BLaER1 treated with 17β-estradiol and CSF1 and Interleukin-3, amounts not matched to agents 10 nM and 100 nM (cell line): ENCODE data around the gene TXNIP.

ENCODE experiments used
- H3K27ac ChIP-seq, 11 experiments: shearing (Covaris generic); formaldehyde crosslinking; 2 replicates each; pipeline ENCODE4 v1.8.1; 2022
- H3K27me3 ChIP-seq, 11 experiments: shearing (Covaris generic); formaldehyde crosslinking; 2 replicates each; pipeline ENCODE4 v1.8.1; 2022
- H3K36me3 ChIP-seq, 11 experiments: shearing (Covaris generic); formaldehyde crosslinking; 2 replicates each; pipeline ENCODE4 v1.8.1; 2022
- H3K4me1 ChIP-seq, 10 experiments: shearing (Covaris generic); formaldehyde crosslinking; 2 replicates each; pipeline ENCODE4 v1.8.1; 2022
- H3K4me2 ChIP-seq, 11 experiments: shearing (Covaris generic); formaldehyde crosslinking; 2 replicates each; pipeline ENCODE4 v1.8.1; 2022
- H3K4me3 ChIP-seq, 10 experiments: shearing (Covaris generic); formaldehyde crosslinking; 2 replicates each; pipeline ENCODE4 v1.8.1; 2022
- H3K9ac ChIP-seq, 11 experiments: shearing (Covaris generic); formaldehyde crosslinking; 2 replicates each; pipeline ENCODE4 v1.8.1; 2022
- H3K9me3 ChIP-seq, 11 experiments: shearing (Covaris generic); formaldehyde crosslinking; replicated peaks in 1 of 11; 2 replicates each; pipeline ENCODE4 v1.8.1; 2022
- H4K20me1 ChIP-seq, 11 experiments: shearing (Covaris generic); formaldehyde crosslinking; 2 replicates each; pipeline ENCODE4 v1.8.1; 2022
- Cebpa-rat ChIP-seq, 11 experiments: shearing (Covaris generic); IDR thresholded peaks; 2 replicates each; pipeline ENCODE4 v1.8.1; 2022

The TXNIP gene

DNA sequence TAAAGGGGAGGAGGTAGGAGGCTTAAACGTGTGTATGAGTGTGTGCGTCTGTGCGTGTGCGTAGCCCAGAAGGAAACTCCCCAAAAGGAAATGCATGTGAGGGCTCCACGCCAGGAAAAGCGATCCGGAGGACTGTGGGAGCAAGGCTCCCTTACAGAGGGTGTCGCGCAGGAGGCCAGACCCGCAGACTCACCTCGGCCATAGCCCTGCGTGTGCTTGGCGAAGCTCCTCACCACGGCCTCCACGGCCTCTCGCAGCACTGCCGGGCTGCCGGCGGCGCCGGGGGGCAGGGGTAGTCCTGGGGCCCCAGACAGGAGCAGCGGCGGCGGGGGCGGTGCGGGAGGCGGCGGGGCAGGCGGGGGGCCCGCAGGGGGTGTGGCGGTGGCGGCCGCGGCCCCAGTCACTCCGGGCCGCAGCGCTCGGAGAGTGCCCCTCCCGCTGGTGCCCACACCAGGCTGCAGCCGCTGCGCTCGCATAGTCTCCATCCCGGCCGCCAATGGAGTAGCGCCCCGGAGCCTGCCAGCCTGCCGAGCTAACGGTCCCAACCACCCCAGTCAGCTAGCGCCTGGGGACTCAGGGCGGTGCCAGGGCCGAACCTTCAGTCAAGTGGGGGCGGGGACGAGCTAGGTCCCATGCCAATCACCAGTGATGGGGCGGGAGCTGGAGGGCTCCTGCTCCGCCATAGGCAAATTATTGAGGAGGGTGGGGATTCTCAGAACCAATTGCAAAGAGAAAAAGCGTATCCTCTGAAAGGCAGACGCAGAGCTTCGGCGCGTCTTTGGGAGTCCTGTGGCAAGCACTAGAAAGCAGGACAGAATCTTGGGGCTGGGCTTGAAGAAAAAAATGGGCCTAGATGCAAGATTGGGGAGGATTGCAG, 38.7 kb downstream of the TXNIP start, which contains the start of gene LIX1L:
LIX1L (minus strand) TSS at position 575 of the 877 bp plus-strand sequence; CDS start at position 485, 90 bp downstream.
- Histone ChIP-seq H3K27me3 (peaks cover 6 to 20% (median 18%) of the 10 kb centered on the region in 11 experiments; a peak in 21 of 22 replicates), H3K4me3 (peak within 1 kb of the TSS; percentile 54 to 80 (median 72)), H3K27ac (peak within 1 kb of the TSS; percentile 36 to 84 (median 78); a peak in 21 of 22 replicates), H3K36me3 (peaks cover 0 to 13% (median 0%) of the 10 kb centered on the region in 11 experiments; a peak in 6 of 22 replicates), H3K9ac (peak within 1 kb of the TSS; percentile 74 to 87 (median 83)), H3K4me1 (peaks cover 63 to 72% (median 67%) of the 10 kb centered on the region in 10 experiments), H3K4me2 (peak within 1 kb of the TSS; percentile 97 to 100 (median 100)), H4K20me1 (no peaks in the 10 kb centered on the region; a peak in 2 of 22 replicates), H3K9me3 (no peaks in the 10 kb centered on the region)
- no peak for TF ChIP-seq Cebpa-rat (IDR thresholded peaks at IDR 0.05)

DNA sequence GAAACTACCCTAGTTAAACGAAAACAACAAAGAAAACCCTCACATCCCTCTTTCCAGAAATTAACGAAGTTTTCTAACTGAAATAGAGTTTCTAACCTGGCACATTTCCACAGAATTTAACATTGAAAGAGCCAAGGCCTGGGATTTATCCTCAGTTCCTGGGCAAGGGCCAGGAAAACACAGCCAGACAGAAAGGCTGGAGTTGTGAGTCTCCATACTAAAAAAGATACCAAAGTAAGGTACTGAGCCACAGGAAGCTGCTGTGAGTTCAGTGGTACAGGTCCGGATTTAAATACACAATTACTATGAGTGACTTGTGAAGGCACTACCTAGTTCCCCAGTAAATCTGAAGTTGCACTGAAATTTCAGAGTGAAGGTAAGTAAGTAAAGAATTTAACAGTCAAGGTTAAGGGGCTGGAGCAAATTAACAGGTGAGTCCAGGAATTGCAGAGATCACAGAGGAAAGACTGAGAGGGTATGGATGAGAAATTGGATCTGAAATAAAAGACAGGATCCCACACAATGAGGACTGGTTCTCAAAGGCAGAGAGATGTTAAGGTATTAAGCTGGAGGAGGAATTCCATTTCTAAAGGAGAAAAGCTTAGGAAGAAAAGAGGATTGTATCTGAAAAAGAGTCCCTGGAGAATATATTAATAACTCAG, 39.5 kb downstream of the TXNIP start:
- peak overlapping the region; percentile 54 to 80 (median 72) for H3K4me3 ChIP-seq
- H3K27me3 ChIP-seq: peaks cover 6 to 12% (median 11%) of the 10 kb centered on the region in 11 experiments; a peak in 21 of 22 replicates
- H3K4me1 ChIP-seq: peaks cover 56 to 66% (median 60%) of the 10 kb centered on the region in 10 experiments
- no peaks in the 10 kb centered on the region for H3K9me3 ChIP-seq
- peak overlapping the region; percentile 86 to 100 (median 97) for H3K4me2 ChIP-seq
- peaks cover 0 to 13% (median 4%) of the 10 kb centered on the region in 11 experiments; a peak in 7 of 22 replicates for H3K36me3 ChIP-seq
- peak overlapping the region; percentile 36 to 84 (median 78); a peak in 21 of 22 replicates for H3K27ac ChIP-seq
- peak overlapping the region; percentile 74 to 87 (median 83) for H3K9ac ChIP-seq
- no peak for TF ChIP-seq Cebpa-rat (IDR thresholded peaks at IDR 0.05)
- no peaks in the 10 kb centered on the region; a peak in 2 of 22 replicates for H4K20me1 ChIP-seq

DNA sequence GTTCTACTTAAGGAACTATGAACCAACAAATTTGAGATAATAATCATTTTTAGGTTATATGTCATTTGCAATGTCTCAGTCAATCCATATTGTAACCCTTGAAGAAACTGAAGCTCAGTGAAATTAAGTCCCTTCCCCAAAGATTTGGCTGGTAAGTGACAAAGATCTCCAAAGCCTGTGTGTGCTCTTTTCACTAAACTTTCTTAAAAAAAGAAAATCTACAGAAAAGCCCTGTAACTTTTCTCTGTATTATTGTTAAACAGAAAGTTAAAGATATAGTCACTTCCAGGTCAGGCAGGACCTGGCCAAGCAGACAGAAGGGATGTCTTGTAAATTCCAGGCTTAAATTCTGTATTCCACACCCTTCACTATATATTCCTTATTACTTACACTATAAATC, 40.0 kb downstream of the TXNIP start:
- Histone ChIP-seq H3K9me3 (no peaks in the 10 kb centered on the region), H4K20me1 (no peaks in the 10 kb centered on the region; a peak in 2 of 22 replicates), H3K4me1 (peaks cover 55 to 65% (median 58%) of the 10 kb centered on the region in 10 experiments), H3K27me3 (peaks cover 2 to 7% (median 5%) of the 10 kb centered on the region in 11 experiments; a peak in 21 of 22 replicates), H3K27ac (peak overlapping the region; percentile 36 to 84 (median 78); a peak in 17 of 22 replicates), H3K4me3 (peak overlapping the region; percentile 54 to 80 (median 72)), H3K36me3 (peaks cover 0 to 13% (median 4%) of the 10 kb centered on the region in 11 experiments; a peak in 7 of 22 replicates), H3K4me2 (peak overlapping the region; percentile 86 to 100 (median 97)), H3K9ac (peak overlapping the region; percentile 74 to 87 (median 83))
- TF ChIP-seq Cebpa-rat (IDR thresholded peaks at IDR 0.05): no peak

DNA sequence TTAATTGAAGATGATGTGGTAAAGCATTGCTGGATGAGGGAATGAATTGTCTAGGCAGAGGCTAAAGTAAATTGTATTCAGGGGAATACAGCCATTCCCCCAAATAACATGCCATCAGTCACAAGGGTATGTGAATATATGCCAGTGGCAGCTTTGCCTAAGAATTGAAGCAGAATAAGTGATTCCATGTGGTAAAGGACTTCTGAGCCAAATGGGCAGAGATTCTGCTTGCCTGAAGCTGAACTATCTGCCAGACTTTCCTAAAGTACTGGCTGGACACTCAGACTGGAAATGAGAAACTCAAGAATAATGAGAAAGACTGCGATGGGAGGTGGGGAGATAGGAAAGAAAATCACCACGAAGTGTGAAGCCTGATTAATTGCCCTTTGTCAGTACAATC, 40.9 kb downstream of the TXNIP start:
- Histone ChIP-seq H3K27me3 (no peaks in the 10 kb centered on the region), H3K4me2 (peak overlapping the region; percentile 86 to 100 (median 97)), H3K4me1 (peaks cover 56 to 68% (median 61%) of the 10 kb centered on the region in 10 experiments), H3K36me3 (peaks cover 0 to 18% (median 4%) of the 10 kb centered on the region in 11 experiments; a peak in 8 of 22 replicates), H3K9ac (peak overlapping the region in 1 of 11 experiments; percentile 11; a peak in 1 of 22 replicates), H3K27ac (no peak overlapping the region), H4K20me1 (no peaks in the 10 kb centered on the region; a peak in 2 of 22 replicates), H3K9me3 (no peaks in the 10 kb centered on the region), H3K4me3 (no peak overlapping the region; a peak in 1 of 20 replicates)
- no peak for TF ChIP-seq Cebpa-rat (IDR thresholded peaks at IDR 0.05)

DNA sequence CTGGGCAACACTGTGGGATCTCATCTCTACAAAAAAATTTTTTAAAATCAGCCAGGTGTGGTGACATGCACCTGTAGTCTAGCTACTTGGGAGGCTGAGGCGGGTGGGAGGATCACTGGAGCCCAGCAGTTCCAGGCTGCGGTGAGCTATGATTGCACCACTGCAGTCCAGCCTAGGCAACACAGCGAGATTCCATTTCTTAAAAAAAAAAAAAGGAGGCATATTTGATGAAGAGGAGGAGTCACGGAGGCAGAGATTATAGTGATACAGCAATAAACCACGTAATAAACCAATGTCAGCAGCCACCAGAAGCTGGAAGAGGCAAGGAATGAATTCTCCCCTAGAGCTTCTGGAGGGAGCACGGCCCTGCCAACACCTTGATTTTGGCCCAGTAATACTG, 42.5 kb downstream of the TXNIP start:
- Histone ChIP-seq H3K9me3 (no peaks in the 10 kb centered on the region), H4K20me1 (peaks cover 0 to under 1% (median 0%) of the 10 kb centered on the region in 11 experiments; a peak in 3 of 22 replicates), H3K27me3 (no peaks in the 10 kb centered on the region), H3K4me2 (no peak overlapping the region), H3K36me3 (peaks cover 0 to 21% (median 9%) of the 10 kb centered on the region in 11 experiments; a peak in 10 of 22 replicates), H3K27ac (no peak overlapping the region), H3K4me3 (no peak overlapping the region), H3K9ac (no peak overlapping the region), H3K4me1 (peaks cover 43 to 54% (median 47%) of the 10 kb centered on the region in 10 experiments)
- no peak for TF ChIP-seq Cebpa-rat (IDR thresholded peaks at IDR 0.05)

DNA sequence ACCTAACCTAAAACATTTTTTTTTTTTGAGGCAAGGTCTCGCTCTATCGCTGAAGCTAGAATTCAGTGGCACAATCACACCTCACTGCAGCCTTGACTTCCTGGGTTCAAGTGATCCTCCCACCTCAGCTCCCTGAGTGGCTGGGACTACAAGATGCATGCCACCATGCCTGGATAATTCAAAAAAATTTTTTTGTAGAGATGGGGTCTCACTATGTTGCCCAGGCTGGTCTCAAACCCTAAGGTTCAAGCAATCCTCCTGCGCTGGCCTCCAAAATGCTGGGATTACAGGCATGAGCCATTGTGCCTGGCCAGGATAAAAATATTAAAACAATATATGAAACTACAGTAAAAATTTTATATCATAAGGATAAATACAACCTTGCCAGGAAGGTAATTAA, 43.5 kb downstream of the TXNIP start:
- Histone ChIP-seq H3K4me2 (no peak overlapping the region), H3K4me3 (no peak overlapping the region), H3K4me1 (peaks cover 34 to 46% (median 39%) of the 10 kb centered on the region in 10 experiments)

DNA sequence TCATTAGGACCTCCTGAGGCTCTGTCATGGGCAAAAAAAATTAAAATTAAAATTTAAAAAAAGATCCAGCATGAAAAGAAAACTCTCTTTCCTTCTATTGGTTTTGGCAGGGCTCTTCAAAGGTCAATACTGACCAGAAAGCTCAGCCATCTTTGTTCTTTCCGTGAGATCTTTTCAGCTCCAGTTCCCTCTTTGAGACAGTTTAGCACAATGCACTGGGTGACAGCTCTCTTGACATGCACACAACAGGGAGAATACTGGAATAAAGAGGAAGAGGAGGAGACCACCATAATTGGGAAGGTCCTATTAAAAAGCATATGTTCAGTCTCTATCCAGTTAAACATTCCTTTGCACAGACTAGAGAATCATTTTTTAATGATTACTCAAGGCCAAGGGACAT, 44.9 kb downstream of the TXNIP start:
- Histone ChIP-seq H3K4me1 (peaks cover 29 to 41% (median 34%) of the 10 kb centered on the region in 10 experiments), H4K20me1 (peaks cover 0 to 12% (median 0%) of the 10 kb centered on the region in 11 experiments; a peak in 4 of 22 replicates), H3K27me3 (no peaks in the 10 kb centered on the region), H3K9me3 (no peaks in the 10 kb centered on the region), H3K27ac (no peak overlapping the region), H3K9ac (no peak overlapping the region), H3K36me3 (peaks cover 8 to 44% (median 24%) of the 10 kb centered on the region in 11 experiments; a peak in 18 of 22 replicates), H3K4me2 (peak overlapping the region in 7 of 11 experiments; percentile 27 to 51 (median 36); a peak in 7 of 22 replicates), H3K4me3 (no peak overlapping the region)
- no peak for TF ChIP-seq Cebpa-rat (IDR thresholded peaks at IDR 0.05)

More for the DNA sequence above, 43.5 kb downstream of the TXNIP start:
- Histone ChIP-seq H3K9ac (no peak overlapping the region), H4K20me1 (peaks cover 0 to 10% (median 0%) of the 10 kb centered on the region in 11 experiments; a peak in 4 of 22 replicates), H3K36me3 (peaks cover 0 to 30% (median 14%) of the 10 kb centered on the region in 11 experiments; a peak in 11 of 22 replicates), H3K9me3 (no peaks in the 10 kb centered on the region), H3K27ac (no peak overlapping the region), H3K27me3 (no peaks in the 10 kb centered on the region)
- no peak for TF ChIP-seq Cebpa-rat (IDR thresholded peaks at IDR 0.05)

DNA sequence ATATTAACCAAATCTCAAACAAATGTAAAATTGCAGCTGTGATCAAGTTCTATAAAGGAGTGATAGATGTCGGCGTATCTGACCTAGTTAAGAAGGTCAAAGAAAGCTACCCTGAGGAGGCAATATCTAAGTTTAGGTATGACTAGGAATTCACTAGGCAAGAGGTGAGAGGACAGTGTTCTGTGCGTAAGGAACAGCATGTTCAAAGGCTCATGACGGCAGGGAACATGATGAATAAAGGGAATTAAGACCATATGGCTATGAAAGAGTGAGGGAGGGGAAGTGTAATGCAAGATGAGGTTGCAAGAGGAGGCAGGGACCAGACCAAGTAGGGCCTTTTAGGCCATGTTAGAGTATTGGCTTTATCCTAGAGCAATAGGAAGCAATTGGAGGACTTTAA, 47.2 kb downstream of the TXNIP start:
- Histone ChIP-seq H3K4me3 (no peak overlapping the region), H3K4me2 (no peak overlapping the region), H3K36me3 (peaks cover 8 to 57% (median 35%) of the 10 kb centered on the region in 11 experiments; a peak in 20 of 22 replicates), H3K9ac (no peak overlapping the region), H3K27me3 (no peaks in the 10 kb centered on the region), H3K27ac (no peak overlapping the region), H3K9me3 (no peaks in the 10 kb centered on the region), H3K4me1 (peaks cover 10 to 20% (median 13%) of the 10 kb centered on the region in 10 experiments; a peak in 19 of 20 replicates), H4K20me1 (peaks cover 0 to 12% (median 0%) of the 10 kb centered on the region in 11 experiments; a peak in 3 of 22 replicates)
- no peak for TF ChIP-seq Cebpa-rat (IDR thresholded peaks at IDR 0.05)
